HG03469 (cell line): Measurements from ENCODE around the gene GNRHR.
"Not testable (repeated sequence)": the region's sequence is repeated elsewhere in the genome, so short reads cannot be mapped to it uniquely, and the experiment has no call there.

Experiments used
- ATAC-seq: cut with Tn5 transposase; IDR thresholded peaks from one replicate; pipeline ENCODE4 v1.9.1; 2021; ENCODE audit warnings: mild to moderate bottlenecking, moderate library complexity, moderate number of reproducible peaks; ENCODE audit not compliant: unreplicated experiment

GNRHR gene

GRCh38 chr4:67754288-67754687, at the start of gene GNRHR:
GNRHR (minus strand) TSS chr4:67754388; CDS start chr4:67754335, 53 bp downstream.
- no peak for ATAC-seq

- no peak for ATAC-seq
These were observed 42.6 kb upstream of the GNRHR start for GRCh38 chr4:67796810-67797209.

GRCh38 chr4:67790721-67791120, 36.5 kb upstream of the GNRHR start:
- no peak for ATAC-seq

GRCh38 chr4:67787311-67787710, 33.1 kb upstream of the GNRHR start:
- ATAC-seq: no peak

GRCh38 chr4:67785528-67785927, 31.3 kb upstream of the GNRHR start:
- no peak for ATAC-seq

- no peak for ATAC-seq
These were observed 25.4 kb upstream of the GNRHR start for GRCh38 chr4:67779631-67780030.

- no peak for ATAC-seq
These were observed 22.6 kb upstream of the GNRHR start for GRCh38 chr4:67776746-67777145.

GRCh38 chr4:67770422-67770821, 16.2 kb upstream of the GNRHR start:
- no peak for ATAC-seq

GRCh38 chr4:67765928-67766327, 11.7 kb upstream of the GNRHR start:
- no peak for ATAC-seq

- no peak for ATAC-seq
These were observed 11.2 kb upstream of the GNRHR start for GRCh38 chr4:67765401-67765800.

GRCh38 chr4:67764183-67764582, 10.0 kb upstream of the GNRHR start:
- ATAC-seq: no peak

- ATAC-seq: peak; percentile 98
These were observed 7.9 kb upstream of the GNRHR start for GRCh38 chr4:67762086-67762485.

- ATAC-seq: not testable (repeated sequence)
These were observed 2.8 kb upstream of the GNRHR start for GRCh38 chr4:67756991-67757390.

GRCh38 chr4:67755974-67756373, 1.8 kb upstream of the GNRHR start:
- no peak for ATAC-seq

- no peak for ATAC-seq
These were observed 2.9 kb downstream of the GNRHR start for GRCh38 chr4:67751260-67751659.

GRCh38 chr4:67750691-67751090, 3.5 kb downstream of the GNRHR start:
- ATAC-seq: no peak

- ATAC-seq: no peak
These were observed 4.9 kb downstream of the GNRHR start for GRCh38 chr4:67749286-67749685.

GRCh38 chr4:67746797-67747495, 7.2 kb downstream of the GNRHR start:
- ATAC-seq: no peak

GRCh38 chr4:67744561-67745283, 9.5 kb downstream of the GNRHR start:
- ATAC-seq: no peak

GRCh38 chr4:67743194-67743593, 11.0 kb downstream of the GNRHR start:
- no peak for ATAC-seq

- ATAC-seq: no peak
These were observed 17.9 kb downstream of the GNRHR start for GRCh38 chr4:67736262-67736661.

GRCh38 chr4:67735325-67735724, 18.9 kb downstream of the GNRHR start:
- ATAC-seq: no peak
